ENCODE results near the gene LMNTD2. TPM values are rescaled to one million over a fixed set of nuclear protein-coding genes. Genes with fewer than 3 reads are reported as not detected.

LMNTD2 gene
- total RNA-seq, 1 experiment from 2014 or later, result 1.4 TPM

- ATAC-seq, result no peak
- H3K27ac ChIP-seq (ENCODE audit: low read length), result no peak overlapping the region
Measured at GRCh38 chr11:512761-513595, 47.6 kb downstream of the LMNTD2 start.

GRCh38 chr11:508956-509355 is 51.6 kb downstream of the LMNTD2 start:
- Histone ChIP-seq H3K9me3 (ENCODE audit: low read length) (no peaks in the 10 kb centered on the region), H3K9me2 (replicated peaks; ENCODE audit: low read length) (no peaks in the 10 kb centered on the region), H3K9ac (ENCODE audit: low read length) (no peak overlapping the region), H3K4me3 (ENCODE audit: low read length) (no peak overlapping the region), H3K4me1 (ENCODE audit: insufficient read depth, low read length) (peaks cover 12% of the 10 kb centered on the region), H3K4me2 (ENCODE audit: low read length) (no peak overlapping the region), H3F3A (ENCODE audit: low read length, unreplicated experiment) (no peaks in the 10 kb centered on the region), H4K20me1 (ENCODE audit: low read length) (no peaks in the 10 kb centered on the region), H2AFZ (ENCODE audit: low read length) (no peak overlapping the region), H3K27me3 (ENCODE audit: low read length) (no peaks in the 10 kb centered on the region), H3K79me2 (ENCODE audit: low read length) (peaks cover 34% of the 10 kb centered on the region), H3K27ac (ENCODE audit: low read length) (no peak overlapping the region), H3K36me3 (ENCODE audit: low read depth, low read length) (peaks cover 3% of the 10 kb centered on the region; the same call in 1 of the 2 replicates)
- TSS peak; percentile 28 for BruUV-seq (replicated peaks)
- intact Hi-C loops (cut with micrococcal nuclease), result loop anchor here (5.0 kb wide), 1 partner anchor 42 kb away; no protein-coding TSS in a partner anchor
- TF ChIP-seq CTCF (conservative IDR thresholded peaks at IDR 0.05; ENCODE audit: low read depth, low read length), result no peak
- TF ChIP-seq EZH2 (IDR thresholded peaks at IDR 0.05; ENCODE audit: low read length, unreplicated experiment), result no peak
- TF ChIP-seq EZH2phosphoT487 (IDR thresholded peaks at IDR 0.05; ENCODE audit: borderline replicate concordance, low read length), result no peak
- CTCF ChIA-PET, result no interaction called here
- POLR2A ChIA-PET (ENCODE audit: unreplicated experiment), result no interaction called here
- ATAC-seq (no peak), DNase-seq (no peak)

More at GRCh38 chr11:512761-513595, 47.6 kb downstream of the LMNTD2 start:
- no TSS peak for BruUV-seq (replicated peaks)
- H3K9me3 ChIP-seq (ENCODE audit: low read length), result no peaks in the 10 kb centered on the region
- no peaks in the 10 kb centered on the region for H3K27me3 ChIP-seq (ENCODE audit: low read length)
- H3K4me3 ChIP-seq (ENCODE audit: low read length), result no peak overlapping the region
- peaks cover 5% of the 10 kb centered on the region for H3K79me2 ChIP-seq (ENCODE audit: low read length)
- no peak for DNase-seq
- no peaks in the 10 kb centered on the region for H3K4me1 ChIP-seq (ENCODE audit: insufficient read depth, low read length)
- H3K4me2 ChIP-seq (ENCODE audit: low read length), result no peak overlapping the region
- H3K9ac ChIP-seq (ENCODE audit: low read length), result no peak overlapping the region
- peaks cover 5% of the 10 kb centered on the region for H3K36me3 ChIP-seq (ENCODE audit: low read depth, low read length)
- intact Hi-C loops (cut with micrococcal nuclease), result no loop called here
- H2AFZ ChIP-seq (ENCODE audit: low read length), result no peak overlapping the region
- H3K9me2 ChIP-seq (replicated peaks; ENCODE audit: low read length), result no peaks in the 10 kb centered on the region
- ChIA-PET CTCF (no interaction called here), POLR2A (ENCODE audit: unreplicated experiment) (no interaction called here)
- H3F3A ChIP-seq (ENCODE audit: low read length, unreplicated experiment), result no peaks in the 10 kb centered on the region
- TF ChIP-seq EZH2phosphoT487 (IDR thresholded peaks at IDR 0.05; ENCODE audit: borderline replicate concordance, low read length), result no peak
- TF ChIP-seq EZH2 (IDR thresholded peaks at IDR 0.05; ENCODE audit: low read length, unreplicated experiment), result no peak
- no peak for TF ChIP-seq CTCF (conservative IDR thresholded peaks at IDR 0.05; ENCODE audit: low read depth, low read length)
- no peaks in the 10 kb centered on the region for H4K20me1 ChIP-seq (ENCODE audit: low read length)
